IPS DF 19.7 (cell line): ENCODE data around the gene TPK1.
"Not testable (repeated sequence)": the region's sequence is repeated elsewhere in the genome, so short reads cannot be mapped to it uniquely, and the experiment has no call there.

Experiments
- DNase-seq: peaks from one replicate; pipeline ENCODE4 v3.0.0-alpha.2; 2013; ENCODE audit warnings: low read depth, low spot score

TPK1 gene

DNA sequence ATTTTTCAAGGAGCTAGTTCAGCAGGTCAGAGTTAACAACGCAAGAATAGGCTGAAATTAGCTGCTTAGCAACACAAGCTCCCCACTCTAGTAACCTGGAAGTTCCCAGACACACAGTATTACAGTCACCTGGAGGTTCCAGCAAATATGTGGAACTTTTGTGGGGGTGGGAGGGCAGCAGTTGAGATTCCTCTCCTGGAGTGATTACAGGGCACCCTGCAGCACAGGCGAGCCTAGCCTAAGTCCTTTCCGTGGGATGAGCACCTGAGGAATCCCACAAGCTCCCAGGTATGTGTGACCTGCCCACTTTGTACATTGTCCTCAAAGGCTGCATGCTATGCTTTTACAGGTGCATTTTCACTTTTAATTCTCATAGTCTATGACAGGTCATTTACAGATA lies 13.6 kb downstream of the TPK1 start:
- no peak for DNase-seq

DNA sequence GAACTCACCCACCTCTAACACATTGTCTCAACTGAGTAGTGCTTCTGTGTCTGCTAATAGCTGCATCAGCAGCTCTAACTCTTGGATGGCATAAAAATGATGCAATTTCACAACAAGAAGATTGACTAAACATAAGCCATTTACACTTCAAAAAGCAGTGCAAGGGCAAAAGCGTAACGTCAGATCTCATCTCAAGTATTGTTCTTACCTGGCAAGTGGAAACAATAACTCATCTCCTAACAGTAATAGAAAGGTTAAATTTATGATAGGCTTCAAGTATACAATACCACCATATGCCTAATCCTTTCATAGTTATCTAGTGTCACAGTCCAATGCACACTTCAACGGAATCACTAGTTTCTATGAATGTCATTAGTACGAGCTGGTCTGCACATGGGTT lies 14.8 kb downstream of the TPK1 start:
- no peak for DNase-seq

DNA sequence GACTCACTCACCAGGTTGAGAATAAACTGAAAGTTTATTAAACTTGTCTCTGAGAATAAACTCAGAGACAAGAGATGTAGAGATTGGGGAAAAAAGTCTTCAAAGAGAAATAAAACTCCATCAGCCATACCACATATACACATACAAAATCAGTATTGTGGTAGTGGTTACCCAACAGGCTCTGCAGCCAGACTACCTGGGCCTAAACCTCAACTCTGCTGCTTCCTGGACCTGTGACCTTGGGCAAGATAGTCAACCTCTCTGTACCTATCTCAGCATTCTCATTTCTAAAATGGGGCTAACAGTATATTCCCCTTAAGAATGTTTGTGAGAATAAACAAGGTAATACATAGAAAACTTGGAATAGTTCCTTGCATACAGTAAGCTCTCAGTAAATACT lies 15.3 kb downstream of the TPK1 start:
- DNase-seq = no peak

DNA sequence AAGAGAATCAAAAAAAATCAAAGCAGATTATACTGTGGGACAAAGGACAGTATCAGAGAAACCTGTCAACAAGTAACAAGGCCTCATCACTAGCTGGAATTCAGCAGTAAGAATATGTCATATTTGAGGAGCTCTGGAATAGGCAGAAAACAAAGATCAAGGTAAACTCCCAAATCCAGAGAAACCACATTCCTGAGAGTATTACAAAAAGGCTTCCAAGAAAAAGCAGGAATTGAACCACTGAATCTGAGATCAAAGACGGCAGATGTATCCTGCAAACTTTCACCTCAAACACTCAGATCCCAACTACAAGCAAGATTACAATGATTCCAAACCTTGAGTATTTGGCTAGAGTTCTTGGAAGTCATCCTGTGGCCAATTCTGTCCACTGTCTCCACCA lies 16.3 kb downstream of the TPK1 start:
- DNase-seq = no peak

DNA sequence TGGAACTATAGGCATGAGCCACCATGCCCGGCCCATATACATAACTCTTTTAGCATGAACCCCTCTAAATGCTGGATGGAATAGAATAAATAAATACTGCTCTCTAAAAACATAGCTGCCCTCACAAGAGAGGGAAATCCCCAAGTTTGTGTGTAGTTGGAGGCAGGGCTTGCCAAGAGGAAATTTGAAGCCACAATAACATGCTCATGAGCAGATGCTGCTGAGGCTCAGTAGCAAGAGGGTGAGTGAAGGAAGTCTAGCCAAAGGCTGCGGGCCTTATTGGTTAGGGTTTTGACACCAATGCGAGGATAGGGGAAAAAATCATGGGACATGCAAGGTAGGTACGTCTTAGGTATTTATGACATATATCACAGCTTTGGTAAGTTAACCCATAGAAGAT lies 17.3 kb downstream of the TPK1 start:
- DNase-seq = no peak

DNA sequence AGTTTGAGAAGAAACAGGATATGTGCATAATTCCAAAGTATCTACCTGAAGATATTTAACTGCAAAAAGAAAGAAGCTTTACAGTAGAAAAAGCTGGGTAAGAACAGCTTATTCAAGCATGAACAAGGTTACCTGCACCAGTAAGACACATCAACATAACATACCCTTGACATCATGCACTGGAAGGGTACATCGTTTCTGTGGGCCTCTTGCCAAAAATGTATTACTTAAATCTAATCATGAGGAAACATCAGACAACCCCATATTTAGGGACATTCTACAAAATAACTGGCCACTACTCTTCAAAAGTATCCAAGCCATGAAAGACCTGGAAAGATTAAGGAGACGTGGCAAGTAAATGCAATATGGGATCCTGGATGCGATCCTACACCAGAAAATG lies 18.9 kb downstream of the TPK1 start:
- no peak for DNase-seq

DNA sequence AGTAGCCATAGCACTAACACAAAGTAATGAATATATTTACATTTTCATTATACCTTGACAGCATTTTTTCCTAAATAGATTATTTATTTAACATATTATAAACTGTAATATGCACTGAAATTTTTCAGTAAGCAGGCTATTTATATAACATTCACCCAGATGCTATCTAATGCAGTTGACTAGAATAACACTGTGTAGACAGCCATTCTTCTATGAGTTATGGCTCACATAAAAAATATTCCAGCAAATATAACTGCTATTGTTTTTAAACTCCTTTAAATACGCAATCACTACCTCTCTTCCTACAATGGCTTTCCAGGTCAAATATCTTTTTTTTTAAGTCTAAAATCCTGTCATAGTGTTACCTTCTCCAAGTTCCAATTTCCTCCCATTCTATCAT lies 21.6 kb downstream of the TPK1 start:
- DNase-seq = no peak

DNA sequence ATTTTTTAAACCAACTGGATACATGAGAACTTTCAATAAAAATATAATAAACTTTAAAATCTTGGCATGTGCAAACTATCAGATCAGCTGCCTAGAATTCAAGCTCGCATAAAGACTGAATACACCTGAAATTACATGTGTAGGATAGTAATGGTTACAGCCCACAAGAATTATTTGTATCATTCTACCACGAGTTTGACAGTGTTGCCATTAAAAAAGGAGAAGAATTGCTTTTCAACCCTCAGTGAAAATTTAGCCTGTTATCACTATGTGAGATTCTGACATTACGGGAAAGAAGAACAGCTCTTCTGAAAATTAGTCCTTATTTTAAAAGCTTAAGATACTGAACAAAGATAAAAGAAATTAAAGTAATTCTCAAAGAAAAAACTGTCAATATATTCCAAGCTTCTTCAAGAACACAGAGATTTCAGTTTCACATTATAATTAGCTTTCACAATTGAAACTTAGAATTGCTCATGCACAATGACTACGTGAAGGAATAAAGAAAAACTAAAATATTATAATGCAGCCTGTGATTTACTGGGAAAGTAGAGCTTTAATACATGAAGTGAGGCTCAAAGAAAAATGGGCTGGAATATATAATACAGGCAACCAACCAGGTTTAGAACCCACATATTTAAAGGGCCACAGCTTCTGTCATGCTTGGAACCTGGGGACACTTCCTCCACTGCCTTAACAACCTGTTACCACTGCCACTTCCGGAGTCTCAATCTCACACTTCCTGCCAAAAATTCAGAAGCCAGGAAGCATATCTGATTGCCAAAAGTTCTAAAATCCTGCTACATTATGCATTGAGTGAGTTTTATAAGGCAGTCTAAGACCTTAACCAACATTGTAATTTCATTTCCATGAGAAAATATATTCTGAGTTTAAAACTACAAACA lies 23.2 kb downstream of the TPK1 start:
- DNase-seq = no peak

DNA sequence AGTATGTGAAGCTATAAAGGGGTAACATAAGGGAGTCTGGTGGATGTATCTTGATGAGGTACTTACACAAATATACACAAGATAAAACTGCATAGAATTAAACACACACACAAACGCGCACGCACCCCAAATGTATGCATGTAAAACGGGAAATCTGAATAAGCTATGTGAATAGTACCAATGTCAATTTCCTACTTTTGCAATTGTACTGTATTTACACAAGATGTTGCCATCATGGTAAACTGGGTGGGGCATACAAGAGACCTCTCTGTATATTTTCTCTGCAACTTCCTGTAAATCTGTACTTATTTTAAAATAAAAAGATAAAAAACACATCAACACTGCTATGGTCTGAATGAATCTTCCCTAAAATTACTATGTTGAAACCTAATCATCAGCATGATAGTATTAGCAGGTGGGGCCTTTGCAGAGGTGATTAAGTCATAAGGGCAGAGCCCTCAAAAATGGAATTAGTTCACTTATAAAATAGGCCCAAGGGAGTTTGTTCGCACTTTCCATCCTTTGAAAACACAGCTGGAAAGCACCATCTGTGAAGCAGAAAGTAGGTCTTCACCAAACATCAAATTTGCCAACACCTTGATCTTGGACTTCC lies 30.1 kb downstream of the TPK1 start:
- DNase-seq = no peak

DNA sequence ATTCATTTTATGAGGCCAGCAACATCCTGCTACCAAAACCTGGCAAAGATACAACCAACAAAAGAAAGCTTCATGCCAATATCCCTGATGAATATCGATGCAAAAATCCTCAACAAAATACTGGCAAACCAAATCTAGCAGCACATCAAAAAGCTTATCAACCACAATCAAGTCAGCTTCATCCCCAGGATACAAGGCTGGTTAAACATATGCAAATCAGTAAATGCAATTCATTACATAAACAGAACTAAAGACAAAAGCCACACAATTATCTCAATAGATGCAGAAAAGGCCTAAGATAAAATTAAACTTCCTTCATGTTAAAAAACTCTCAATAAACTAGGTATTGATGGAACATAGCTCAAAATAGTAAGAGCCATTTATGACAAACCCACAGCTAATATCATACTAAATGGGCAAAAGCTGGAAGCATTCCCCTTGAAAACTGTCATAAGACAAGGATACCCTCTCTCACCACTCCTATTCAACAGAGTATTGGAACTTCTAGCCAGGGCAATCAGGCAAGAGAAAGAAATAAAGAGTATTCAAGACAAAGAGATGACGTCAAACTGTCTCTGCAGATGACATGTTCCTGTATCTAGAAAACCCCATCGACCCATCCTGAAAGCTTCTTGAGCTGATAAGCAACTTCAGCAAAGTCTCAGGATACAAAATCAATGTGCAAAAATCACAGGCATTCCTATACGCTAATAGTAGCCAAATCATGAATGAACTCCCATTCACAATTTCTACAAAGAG lies 35.0 kb downstream of the TPK1 start:
- DNase-seq = not testable (repeated sequence)

DNA sequence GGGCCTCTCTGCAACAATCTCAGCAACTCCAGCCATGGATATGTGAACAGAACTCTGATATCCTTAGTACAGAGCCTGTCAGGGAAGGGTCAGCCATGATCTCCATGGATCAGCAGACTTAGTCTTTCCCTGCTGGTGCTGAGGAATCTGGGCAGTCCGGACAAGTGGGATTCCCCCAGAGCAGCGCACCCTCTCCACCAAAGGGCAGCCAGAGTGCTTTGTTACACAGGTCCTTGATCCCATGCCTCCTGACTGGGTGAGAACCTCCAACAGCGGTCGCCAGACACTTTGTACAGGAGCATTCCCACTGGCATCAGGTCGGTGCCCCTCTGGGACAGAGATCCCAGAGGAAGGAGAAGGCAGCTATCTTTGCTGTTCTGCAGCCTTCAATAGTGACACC lies 38.9 kb downstream of the TPK1 start:
- no peak for DNase-seq

DNA sequence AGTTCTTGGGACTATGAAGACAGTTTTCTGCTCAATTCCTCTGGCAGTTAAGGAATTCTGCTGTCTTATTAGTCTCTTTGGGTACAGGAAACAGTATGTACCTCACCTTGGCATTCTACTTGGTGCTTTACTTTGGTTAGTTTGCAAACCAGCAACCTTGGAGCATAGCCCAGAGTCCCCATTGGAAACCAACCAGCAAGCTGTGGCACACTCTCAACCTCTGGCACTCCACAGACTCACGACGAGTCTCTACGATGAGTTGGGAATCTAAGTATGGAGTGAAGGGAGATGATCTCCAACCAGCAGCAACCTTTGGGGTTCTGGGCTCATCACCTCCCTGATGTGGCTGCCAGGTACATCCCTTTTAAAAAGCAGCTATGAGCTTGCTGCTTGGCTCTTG lies 43.8 kb downstream of the TPK1 start:
- no peak for DNase-seq

DNA sequence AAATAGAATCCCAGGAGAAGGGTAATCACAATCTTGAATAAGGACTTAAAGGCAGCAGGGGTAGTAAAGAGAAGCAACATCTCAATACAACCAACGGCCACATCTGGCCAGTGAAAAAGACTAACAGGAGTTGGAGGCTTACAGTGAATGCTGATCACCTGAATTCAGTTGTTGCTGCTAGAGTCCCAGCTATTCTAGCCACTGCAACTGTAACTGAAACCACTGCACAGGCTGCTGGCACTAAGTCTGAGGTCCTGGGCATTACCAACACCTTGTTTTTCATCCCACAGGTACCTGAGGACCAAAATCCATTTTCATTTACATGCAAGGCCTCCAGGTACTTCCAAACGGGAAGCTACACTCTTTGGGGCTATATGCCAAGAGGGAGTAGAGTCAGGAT lies 44.4 kb downstream of the TPK1 start:
- no peak for DNase-seq

DNA sequence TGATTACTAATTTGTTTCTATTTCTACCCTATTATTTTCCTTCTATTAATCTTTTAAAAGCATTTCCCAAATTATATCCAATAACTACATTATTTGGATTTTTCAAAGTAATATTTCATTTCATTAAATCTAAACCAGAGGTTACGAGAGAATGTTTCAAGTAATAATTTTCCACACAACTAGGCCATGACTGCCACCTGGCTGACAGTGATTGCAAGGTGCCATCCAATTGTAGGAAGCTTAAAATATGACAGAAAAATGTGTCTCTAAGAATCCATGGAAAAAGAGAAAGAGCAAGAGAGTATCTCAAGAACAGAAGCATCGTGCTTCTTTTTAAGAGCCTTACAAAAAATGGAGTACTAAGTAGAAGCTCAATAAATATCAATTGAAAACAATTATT lies 48.7 kb downstream of the TPK1 start:
- DNase-seq = no peak

DNA sequence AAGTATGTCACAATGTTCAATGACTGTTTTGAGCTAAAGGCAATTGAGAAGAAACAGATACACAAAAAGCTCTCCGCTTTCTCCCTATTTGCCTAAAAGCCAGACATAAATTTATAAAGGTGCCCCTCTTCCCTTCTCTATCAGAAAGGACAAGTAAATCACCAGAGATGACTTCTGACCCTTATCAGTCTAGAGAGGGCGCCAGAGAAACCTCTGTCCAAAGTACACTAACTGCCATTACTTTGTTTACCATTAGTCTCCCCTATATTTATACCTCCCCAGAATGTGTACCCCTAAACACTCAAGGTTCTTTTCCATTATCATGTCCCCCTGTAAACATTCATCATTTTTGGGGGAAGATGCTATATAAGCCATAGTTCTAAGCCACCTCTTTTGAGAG lies 49.3 kb downstream of the TPK1 start:
- DNase-seq = no peak

DNA sequence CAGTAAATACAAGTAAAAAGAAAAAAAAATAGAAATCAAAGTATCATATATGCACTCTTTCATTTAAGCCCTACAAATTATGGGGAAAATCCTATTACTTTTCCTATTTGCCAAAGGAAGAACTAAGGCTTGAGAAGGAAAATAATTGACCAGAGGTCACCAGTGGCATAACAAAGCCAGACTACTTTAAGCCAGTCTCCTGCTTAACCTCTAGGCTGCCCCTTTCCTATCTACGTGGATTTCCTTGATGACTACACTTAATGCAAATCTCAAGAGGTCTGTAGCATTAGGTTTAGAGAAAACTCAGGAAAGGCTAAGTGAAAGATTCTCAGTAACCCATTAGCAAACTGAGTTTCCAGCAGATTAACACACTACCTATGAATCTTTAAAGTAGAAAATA lies 49.8 kb downstream of the TPK1 start:
- no peak for DNase-seq

DNA sequence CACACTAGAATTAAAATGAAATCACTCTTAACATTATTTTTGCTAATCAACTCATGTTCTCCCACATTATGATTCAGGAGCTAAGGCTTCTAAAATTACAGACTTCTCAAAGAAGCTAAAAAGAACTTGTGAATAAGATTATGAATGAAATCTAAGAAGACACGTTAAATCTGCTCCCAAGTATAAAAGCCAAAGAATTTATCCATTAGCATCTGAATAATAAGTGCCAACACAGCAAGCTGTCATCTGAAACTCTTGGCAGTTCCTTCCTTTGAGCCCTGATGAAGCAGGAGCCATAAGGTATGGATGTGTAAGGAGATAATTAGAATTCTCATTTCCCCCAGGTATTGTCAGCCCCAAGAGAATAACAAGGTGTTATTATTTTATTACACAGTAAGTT lies 50.3 kb downstream of the TPK1 start:
- DNase-seq = no peak

DNA sequence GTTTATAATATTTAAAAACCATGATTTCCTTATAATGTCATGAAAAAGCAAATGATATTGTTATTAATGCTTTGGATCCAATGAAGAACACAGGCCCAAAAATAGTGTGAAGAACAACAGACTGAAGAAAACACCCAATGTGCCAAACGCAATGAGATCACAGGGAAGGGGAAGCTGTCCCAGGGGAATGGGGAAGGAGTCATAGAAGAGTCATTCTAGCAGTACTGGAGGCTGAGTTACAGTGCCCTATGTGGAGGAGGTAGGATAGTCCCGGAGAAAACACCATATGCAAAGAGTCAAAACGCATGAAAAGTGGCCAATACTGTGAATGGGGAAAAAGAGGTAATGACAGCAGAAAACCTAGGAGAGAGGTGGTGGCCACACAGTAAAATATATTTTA lies 50.9 kb downstream of the TPK1 start:
- no peak for DNase-seq

DNA sequence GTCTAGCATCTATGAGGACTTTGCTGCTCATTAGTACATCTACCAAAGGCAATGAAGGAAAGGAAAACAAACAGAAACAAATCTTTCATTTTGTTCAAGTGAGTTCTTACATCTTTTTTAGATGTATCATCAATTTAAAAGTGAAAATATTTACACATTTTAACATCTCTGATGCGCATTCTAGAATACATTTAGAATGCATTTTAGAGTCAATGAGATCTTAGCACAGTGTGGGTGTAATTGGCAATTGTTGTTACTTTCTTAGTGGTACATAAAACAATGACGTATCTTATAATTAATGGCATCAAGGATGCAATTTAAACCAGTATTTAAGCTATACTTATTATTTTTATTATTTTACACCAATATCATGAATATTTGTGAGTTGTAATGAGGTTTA lies 51.4 kb downstream of the TPK1 start:
- DNase-seq = no peak

DNA sequence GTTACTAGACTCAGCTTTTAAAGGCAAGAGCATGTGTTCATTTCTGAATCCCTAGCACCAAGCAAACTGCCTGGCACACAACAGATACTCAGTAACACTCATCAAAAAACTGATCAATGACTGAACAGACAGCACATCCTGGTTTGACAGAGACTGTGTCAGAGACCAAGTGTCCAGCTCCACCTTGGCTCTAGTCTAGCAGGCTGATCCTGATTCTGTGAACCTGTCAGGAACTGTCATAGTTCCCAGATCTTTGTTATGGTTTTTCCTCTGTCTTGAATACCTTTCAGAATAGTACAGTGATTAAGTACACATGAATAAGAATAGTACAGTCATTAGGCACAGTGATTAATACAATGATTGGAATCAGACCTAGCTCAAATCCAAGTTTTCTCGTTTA lies 53.0 kb downstream of the TPK1 start:
- no peak for DNase-seq

DNA sequence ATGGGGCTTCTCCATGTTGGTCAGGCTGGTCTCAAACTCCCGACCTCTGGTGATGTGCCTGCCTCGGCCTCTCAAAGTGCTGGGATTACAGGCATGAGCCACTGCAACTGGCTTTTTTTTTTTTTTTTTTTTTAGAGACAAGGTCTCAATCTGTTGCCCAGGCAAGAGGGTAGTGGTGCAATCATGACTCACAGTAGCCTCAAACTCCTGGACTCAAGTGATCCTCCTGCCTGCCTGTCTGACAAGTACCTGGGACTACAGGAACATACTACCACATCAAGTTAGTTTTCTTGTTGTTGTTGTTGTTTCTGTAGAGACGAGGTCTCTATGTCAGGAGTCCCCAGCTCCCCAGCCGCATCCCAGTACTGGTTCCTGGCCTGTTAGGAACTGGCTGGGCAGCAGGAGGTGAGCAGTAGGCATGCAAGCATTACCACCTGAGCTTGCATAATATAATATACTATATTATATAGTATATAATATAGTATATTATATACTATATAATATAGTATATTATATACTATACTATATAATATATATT lies 55.7 kb downstream of the TPK1 start:
- DNase-seq = no peak

DNA sequence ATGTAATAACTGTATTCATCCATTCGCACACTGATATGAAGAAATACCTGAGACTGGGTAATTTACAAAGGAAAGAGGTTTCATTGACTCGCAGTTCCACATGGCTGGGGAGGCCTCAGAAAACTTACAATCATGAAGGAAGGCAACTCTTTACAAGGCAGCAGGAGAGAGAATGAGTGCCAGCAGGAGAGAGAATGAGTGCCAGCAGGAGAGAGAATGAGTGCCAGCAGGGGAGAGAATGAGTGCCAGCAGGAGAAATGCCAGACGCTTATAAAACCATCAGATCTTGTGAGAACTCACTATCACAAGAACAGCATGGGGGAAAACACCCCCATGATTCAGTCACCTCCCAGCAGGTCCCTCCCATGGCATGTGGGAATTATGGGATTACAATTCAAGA lies 58.0 kb downstream of the TPK1 start:
- DNase-seq = not testable (repeated sequence)
